Progenitor cell of endocrine pancreas (in vitro differentiated cells): ENCODE data around the gene ADRM1. TPM values are rescaled to one million over a fixed set of nuclear protein-coding genes. Genes with fewer than 3 reads are reported as not detected.

Experiments
- DNase-seq: peaks from one replicate; pipeline ENCODE4 v3.0.0; 2021; ENCODE audit warnings: low spot score; ENCODE audit not compliant: unreplicated experiment
- H3K27ac Mint-ChIP-seq: 2 replicates; pipeline ENCODE4 v1.8.0; 2021; ENCODE audit warnings: mild to moderate bottlenecking, moderate library complexity, mixed read lengths
- H3K27me3 Mint-ChIP-seq: 2 replicates; pipeline ENCODE4 v1.8.0; 2021; ENCODE audit warnings: mixed read lengths
- H3K36me3 Mint-ChIP-seq: 2 replicates; pipeline ENCODE4 v1.8.0; 2022; ENCODE audit warnings: mixed read lengths; ENCODE audit not compliant: insufficient read depth
- H3K4me1 Mint-ChIP-seq: 2 replicates; pipeline ENCODE4 v1.8.0; 2021; ENCODE audit warnings: low read depth, mixed read lengths
- H3K4me3 Mint-ChIP-seq: 2 replicates; pipeline ENCODE4 v1.8.0; 2021; ENCODE audit warnings: low read depth, mild to moderate bottlenecking, moderate library complexity, mixed read lengths
- H3K9me3 Mint-ChIP-seq: 2 replicates; pipeline ENCODE4 v1.8.0; 2021; ENCODE audit warnings: low read depth, mixed read lengths
- CTCF ChIP-seq: fragments of 200-600 bp; sonication (generic); IDR thresholded peaks from one replicate; pipeline ENCODE4 v1.5.0; 2021; ENCODE audit warnings: antibody characterized with exemption, mild to moderate bottlenecking; ENCODE audit not compliant: unreplicated experiment
- total RNA-seq: library from RNA; stranded (reverse); gene quantifications from 2 replicates; pipeline ENCODE4 v1.2.1, GENCODE V29; 2021

ADRM1 gene
- total RNA-seq, 1 donor from 2014 or later: 66.2 TPM

GRCh38 chr20:62314711-62315302 is 12.0 kb downstream of the ADRM1 start:
- H3K27me3 Mint-ChIP-seq: no peaks in the 10 kb centered on the region
- no peaks in the 10 kb centered on the region for H3K4me1 Mint-ChIP-seq
- no peak overlapping the region for H3K4me3 Mint-ChIP-seq
- DNase-seq: no peak
- peaks cover 7% of the 10 kb centered on the region for H3K36me3 Mint-ChIP-seq
- no peak for TF ChIP-seq CTCF
- H3K9me3 Mint-ChIP-seq: no peaks in the 10 kb centered on the region
- H3K27ac Mint-ChIP-seq: no peak overlapping the region

DNA sequence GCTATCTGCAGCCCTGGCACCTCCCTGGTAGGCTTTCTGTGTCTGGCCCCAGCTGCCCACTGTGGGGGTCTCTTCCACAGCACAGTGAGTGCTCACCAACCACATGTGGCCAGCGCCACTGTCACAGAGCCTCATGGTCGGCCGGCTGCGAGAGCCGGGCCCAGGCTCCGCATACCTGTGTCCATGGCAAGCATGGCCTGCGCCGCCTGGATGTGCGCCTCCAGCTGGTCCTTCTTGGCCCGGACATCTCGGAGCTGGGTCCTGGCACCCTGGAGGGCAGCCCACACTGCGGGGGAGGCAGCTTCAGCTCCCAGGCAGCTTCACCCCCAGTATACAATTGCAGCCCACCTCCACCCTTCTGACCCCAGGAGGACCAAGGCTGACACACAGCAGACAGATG is 13.0 kb downstream of the ADRM1 start:
- TF ChIP-seq CTCF: no peak
- no peak for DNase-seq
- H3K4me3 Mint-ChIP-seq: no peak overlapping the region
- H3K27me3 Mint-ChIP-seq: no peaks in the 10 kb centered on the region
- H3K4me1 Mint-ChIP-seq: no peaks in the 10 kb centered on the region
- no peak overlapping the region for H3K27ac Mint-ChIP-seq
- no peaks in the 10 kb centered on the region for H3K9me3 Mint-ChIP-seq
- peaks cover 10% of the 10 kb centered on the region for H3K36me3 Mint-ChIP-seq

DNA sequence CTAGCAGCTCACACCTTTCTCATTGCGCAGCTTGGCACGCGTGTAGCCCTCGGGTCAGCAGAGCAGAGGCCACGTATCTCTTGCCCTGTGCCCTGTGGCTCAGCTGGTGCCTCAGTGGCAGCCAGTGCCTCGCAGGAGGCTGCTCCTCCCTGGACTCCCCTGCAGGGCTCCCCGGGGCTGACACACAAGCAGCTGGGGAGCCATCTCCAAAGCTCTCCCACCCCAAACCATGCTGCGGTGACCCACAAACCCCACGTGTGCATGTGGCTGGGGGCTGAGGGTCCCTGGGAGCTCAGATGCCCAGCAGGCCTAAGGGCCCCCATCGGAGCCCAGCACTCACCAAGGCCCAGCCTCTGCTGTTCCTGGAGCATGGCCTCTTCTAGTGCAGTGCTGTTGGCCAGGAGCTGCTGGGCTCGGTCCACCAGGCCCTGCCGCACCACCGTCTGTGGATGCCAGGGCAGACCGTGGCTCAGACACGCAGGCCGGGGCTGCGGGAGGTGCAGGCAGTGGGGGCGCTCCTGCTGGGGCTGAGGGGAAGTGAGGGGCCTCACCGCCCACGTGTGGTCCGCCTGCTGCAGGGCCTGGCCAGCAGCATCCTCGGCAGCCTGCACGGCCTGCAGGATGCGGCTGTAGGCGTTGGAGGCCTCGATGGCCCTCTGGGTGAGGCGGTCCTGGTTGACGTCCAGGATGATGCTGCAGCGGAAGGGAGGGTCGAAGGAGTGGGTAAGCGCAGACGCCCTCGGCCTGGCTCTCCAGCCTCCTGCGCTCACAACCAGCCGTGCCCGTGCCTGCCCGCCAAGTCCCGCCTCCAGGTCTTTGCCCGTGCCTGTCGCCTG is 13.8 kb downstream of the ADRM1 start:
- TF ChIP-seq CTCF: no peak
- Mint-ChIP-seq H3K4me1 (no peaks in the 10 kb centered on the region), H3K27ac (no peak overlapping the region), H3K4me3 (no peak overlapping the region), H3K9me3 (no peaks in the 10 kb centered on the region), H3K36me3 (peaks cover 11% of the 10 kb centered on the region), H3K27me3 (no peaks in the 10 kb centered on the region)
- DNase-seq: no peak

- Mint-ChIP-seq H3K27ac (no peak overlapping the region), H3K27me3 (no peaks in the 10 kb centered on the region), H3K36me3 (peaks cover 11% of the 10 kb centered on the region), H3K4me1 (no peaks in the 10 kb centered on the region), H3K4me3 (no peak overlapping the region), H3K9me3 (no peaks in the 10 kb centered on the region)
- TF ChIP-seq CTCF: no peak
- no peak for DNase-seq
Observed at GRCh38 chr20:62317167-62317655, 14.4 kb downstream of the ADRM1 start.

DNA sequence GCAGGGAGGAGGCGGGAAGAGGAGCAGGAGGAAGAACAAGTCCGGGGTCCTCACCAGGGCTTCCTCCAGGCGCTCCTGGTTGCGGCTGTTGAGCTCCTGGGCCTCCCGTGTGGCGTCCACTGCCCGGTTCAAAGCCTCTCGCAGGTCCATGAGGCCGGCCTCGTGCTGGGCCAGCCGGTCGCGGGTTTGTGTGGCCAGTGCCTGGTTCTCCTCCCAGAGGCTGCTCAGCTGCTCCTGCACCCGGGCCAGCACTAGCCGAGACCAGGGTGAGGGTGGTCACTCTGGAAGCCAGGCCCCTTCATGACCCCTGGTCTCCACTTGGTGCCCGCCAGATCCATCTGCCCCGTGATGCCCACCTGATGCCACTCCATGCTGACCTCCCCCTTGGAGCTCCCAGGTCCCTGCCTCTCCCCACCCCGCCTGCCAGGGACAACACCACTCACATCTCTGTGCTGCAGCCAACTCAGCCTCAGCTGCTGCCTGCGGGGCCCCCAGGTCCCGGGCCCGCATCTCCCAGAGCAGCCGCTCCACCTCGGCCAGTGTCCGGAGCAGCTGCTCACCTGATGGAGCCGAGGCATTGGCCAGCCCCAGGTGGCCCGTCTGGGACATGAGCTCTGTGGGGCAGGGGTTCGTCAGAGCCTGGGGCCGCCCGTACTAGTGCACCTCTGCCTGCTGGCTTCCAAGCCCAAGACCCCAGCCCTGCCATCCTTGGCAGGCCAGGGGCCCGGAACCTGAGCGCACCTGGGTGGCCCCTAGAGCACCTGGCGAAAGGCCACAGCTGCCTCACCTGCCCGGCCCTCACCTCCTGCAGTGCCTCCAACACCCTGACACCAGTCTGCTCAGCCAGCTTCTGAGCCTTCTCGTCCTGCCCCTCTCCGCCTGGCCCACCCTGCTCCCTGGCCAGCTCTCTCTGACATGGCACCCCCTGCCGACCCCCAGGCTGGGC is 15.9 kb downstream of the ADRM1 start:
- Mint-ChIP-seq H3K9me3 (no peaks in the 10 kb centered on the region), H3K27me3 (no peaks in the 10 kb centered on the region), H3K27ac (peak overlapping the region; percentile 71), H3K4me1 (no peaks in the 10 kb centered on the region), H3K4me3 (no peak overlapping the region), H3K36me3 (peaks cover 11% of the 10 kb centered on the region)
- no peak for DNase-seq
- no peak for TF ChIP-seq CTCF
